HG03135 (cell line): Measurements from ENCODE around the gene FAM156B.
A peak's percentile ranks its signal among the peaks of the same experiment; 100 is the strongest.
"Not testable (repeated sequence)": the region's sequence is repeated elsewhere in the genome, so short reads cannot be mapped to it uniquely, and the experiment has no call there.

ENCODE experiments used
- ATAC-seq: cut with Tn5 transposase; IDR thresholded peaks from one replicate; pipeline ENCODE4 v1.9.1; 2021; ENCODE audit warnings: mild to moderate bottlenecking, moderate library complexity; ENCODE audit not compliant: unreplicated experiment

FAM156B gene

GRCh38 chrX:52896855-52897709, at the start of gene FAM156B:
Gene FAM156B, plus strand, starts transcription at chrX:52897330. Its CDS starts 9,896 bp downstream, at chrX:52907226.
- peak; percentile 81 for ATAC-seq

- no peak for ATAC-seq
These were observed 44.8 kb upstream of the FAM156B start for GRCh38 chrX:52852110-52852860.

GRCh38 chrX:52856991-52857525, 40.1 kb upstream of the FAM156B start:
- not testable (repeated sequence) for ATAC-seq

- no peak for ATAC-seq
These were observed 31.7 kb upstream of the FAM156B start for GRCh38 chrX:52865343-52865998.

- no peak for ATAC-seq
These were observed 29.4 kb upstream of the FAM156B start, which contains the start of gene XAGE3 for GRCh38 chrX:52867610-52868348. Gene XAGE3, minus strand, starts transcription at chrX:52868083. Its CDS starts 950 bp downstream, at chrX:52867133.

GRCh38 chrX:52870046-52870445, 27.1 kb upstream of the FAM156B start:
- no peak for ATAC-seq

- ATAC-seq = not testable (repeated sequence)
These were observed 23.3 kb upstream of the FAM156B start for GRCh38 chrX:52873825-52874224.

DNA sequence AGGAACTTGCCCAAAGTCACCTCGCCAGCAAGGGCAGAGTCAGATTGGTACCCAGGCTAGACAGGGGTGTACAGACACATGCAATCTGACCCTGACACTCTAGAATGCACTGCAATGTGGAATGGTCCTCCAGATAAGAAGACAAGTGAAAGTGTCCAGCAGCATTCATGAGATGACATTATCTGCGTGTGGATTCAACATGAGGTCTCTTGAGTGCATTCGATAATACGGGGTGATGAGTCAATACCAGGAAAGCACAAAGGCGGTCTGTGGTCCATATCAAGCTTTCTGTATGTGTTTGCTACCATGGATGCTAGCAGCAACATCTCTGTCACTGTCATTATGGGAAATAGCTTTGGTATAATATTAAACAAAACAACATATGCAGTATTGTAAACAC, 22.5 kb upstream of the FAM156B start:
- no peak for ATAC-seq

GRCh38 chrX:52875436-52875835, 21.7 kb upstream of the FAM156B start:
- not testable (repeated sequence) for ATAC-seq

GRCh38 chrX:52876386-52876785, 20.7 kb upstream of the FAM156B start:
- ATAC-seq = not testable (repeated sequence)

- ATAC-seq = not testable (repeated sequence)
These were observed 9.7 kb upstream of the FAM156B start for GRCh38 chrX:52887459-52887858.

GRCh38 chrX:52888090-52888489, 9.0 kb upstream of the FAM156B start:
- ATAC-seq = not testable (repeated sequence)

DNA sequence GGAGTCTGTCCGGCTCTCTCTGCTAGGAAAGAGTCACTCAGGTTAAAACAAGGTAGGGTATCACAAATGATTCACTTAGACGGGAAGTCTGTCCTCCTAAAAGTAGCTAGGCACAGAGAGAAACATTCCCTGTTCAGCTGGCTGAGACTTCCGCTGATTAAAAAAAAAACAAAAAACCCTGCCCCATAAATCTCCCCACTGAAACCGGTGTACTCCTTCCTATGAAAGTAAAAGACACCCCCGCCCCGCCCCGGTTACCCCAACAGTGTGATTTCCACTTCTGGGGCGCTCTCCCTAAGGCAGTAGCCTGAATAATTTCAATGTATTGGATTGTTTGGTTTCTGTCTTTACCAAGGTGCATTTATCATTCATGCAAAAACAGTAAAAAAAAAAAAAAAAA, 692 bp upstream of the FAM156B start:
- peak; percentile 6 for ATAC-seq

DNA sequence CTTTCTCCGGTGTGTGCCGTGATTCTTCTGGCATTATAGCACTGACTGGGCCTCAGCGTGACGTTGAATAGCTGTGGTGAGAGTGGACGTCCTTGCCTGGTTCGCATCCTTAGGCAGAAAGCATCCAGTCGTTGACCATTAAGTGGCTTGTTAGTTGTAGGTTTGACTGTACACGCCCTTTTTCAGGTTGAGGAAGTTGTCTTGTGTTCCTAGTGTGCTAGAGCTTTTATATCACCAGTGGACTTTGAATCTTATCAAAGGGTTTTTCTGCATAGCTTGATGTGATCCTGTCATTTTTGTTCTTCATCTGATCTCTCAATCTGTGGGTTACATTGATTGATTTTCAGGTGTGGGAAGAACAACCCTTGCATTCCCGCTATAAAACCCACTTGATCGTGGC, 8.4 kb downstream of the FAM156B start:
- not testable (repeated sequence) for ATAC-seq

GRCh38 chrX:52906072-52906471, 8.9 kb downstream of the FAM156B start:
- ATAC-seq = not testable (repeated sequence)

GRCh38 chrX:52907137-52907536, 10.0 kb downstream of the FAM156B start:
- not testable (repeated sequence) for ATAC-seq

- ATAC-seq = not testable (repeated sequence)
These were observed 10.8 kb downstream of the FAM156B start for GRCh38 chrX:52907900-52908299.

DNA sequence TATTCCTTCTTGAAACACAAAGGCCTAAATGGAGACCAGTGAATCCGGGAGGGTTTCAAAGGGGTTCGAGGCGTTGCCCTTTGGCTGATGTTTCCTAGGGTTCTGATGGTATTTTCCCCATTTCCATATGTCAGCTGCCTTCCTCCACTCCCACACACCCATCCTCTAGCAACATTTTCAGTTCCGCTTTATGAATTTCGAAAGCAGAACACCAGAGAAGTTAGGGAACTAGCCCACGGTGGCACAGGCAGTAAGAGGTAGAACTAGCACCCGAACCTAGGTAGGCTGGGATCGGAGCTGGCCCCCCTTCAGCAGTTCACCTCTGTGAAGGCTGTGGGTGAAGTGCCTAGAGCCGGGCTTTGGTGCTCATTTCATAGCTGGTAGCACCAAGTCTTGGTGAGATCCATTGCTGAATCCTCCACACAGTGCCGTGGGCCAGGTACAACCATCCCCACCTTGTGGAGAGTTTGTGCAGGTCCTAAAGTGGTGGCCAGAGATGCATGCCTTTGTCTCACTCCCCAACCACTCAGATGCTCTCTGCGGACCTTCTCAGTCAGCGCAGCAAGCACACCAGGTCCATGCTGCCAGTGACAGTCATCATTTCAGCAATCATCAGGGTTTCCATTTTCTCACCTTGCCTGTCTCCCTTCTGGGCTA, 12.3 kb downstream of the FAM156B start:
- ATAC-seq = not testable (repeated sequence)

DNA sequence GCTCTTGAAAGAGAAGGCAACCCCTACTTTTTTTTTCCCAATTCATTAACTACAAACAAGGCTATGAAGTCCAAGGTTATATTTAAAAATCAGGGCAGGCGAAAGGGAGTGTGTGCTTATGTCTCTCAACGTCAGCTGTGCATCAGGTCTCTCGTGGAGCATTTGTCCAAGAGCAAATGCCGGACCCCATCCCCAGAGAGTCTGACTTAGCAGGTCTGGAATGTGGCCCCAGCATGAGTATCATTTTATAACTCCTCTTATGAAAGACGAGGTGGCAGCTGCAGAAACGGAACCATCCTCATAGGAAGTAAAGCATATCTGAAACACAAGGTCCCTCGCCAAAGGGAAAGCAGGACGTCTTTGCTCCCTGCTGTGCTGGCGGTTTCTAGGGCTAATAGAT, 16.6 kb downstream of the FAM156B start:
- not testable (repeated sequence) for ATAC-seq

DNA sequence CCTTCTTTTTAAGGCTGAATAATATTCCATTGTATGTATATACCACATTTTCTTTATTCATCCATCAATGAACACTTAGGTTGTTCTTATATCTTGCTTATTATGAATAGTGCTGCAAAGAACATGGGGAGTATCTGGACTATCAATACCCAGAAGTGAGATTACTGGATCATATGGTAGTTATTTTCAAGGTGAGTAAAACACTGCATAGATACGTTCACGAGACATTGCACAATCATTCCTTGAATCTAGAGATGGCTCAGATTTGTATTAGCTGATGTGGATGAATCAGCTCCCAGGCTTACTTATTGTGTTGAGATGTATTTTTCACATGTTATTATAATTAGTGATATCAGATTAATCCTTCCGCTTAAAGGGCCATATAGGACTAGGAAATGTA, 17.6 kb downstream of the FAM156B start:
- not testable (repeated sequence) for ATAC-seq
